ENCODE data around the gene RAPGEF6. TPM values are rescaled to one million over a fixed set of nuclear protein-coding genes. Genes with fewer than 3 reads are reported as not detected.
"Not testable (repeated sequence)": the region's sequence is repeated elsewhere in the genome, so short reads cannot be mapped to it uniquely, and the experiment has no call there.

The RAPGEF6 gene
- total RNA-seq, 2 donors from 2014 or later: 16.5 to 50.0 TPM

DNA sequence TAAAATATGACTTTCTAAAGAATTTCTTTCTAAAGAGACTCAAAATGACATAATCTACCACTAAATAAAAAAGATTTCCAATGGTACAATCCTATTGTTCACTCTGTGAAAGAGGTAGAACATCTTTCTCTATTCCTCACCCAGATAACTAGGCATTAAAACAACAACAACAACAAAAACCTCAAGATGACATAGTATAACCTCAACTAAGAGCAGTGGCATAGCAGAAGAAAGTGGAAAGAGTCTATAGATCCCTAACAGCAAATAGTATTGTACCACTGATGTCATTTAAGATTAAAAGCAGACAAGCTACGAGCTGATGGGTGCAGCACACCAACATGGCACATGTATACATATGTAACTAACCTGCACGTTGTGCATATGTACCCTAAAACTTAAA lies 29.9 kb downstream of the RAPGEF6 start:
- H3K4me1 ChIP-seq (ENCODE audit: control insufficient read depth in 1 of 2, low read depth in 2 of 2): peaks cover 24 to 34% of the 10 kb centered on the region in 2 donors
- ATAC-seq (ENCODE audit: insufficient number of reproducible peaks, low FRiP score, low read depth): no peak
- H3K36me3 ChIP-seq: no peaks in the 10 kb centered on the region
- H3K27me3 ChIP-seq (replicated peaks; ENCODE audit: insufficient read depth): no peaks in the 10 kb centered on the region
- no peaks in the 10 kb centered on the region for H3K9me3 ChIP-seq
- H3K4me3 ChIP-seq: no peak overlapping the region
- TF ChIP-seq, protein P1, sequence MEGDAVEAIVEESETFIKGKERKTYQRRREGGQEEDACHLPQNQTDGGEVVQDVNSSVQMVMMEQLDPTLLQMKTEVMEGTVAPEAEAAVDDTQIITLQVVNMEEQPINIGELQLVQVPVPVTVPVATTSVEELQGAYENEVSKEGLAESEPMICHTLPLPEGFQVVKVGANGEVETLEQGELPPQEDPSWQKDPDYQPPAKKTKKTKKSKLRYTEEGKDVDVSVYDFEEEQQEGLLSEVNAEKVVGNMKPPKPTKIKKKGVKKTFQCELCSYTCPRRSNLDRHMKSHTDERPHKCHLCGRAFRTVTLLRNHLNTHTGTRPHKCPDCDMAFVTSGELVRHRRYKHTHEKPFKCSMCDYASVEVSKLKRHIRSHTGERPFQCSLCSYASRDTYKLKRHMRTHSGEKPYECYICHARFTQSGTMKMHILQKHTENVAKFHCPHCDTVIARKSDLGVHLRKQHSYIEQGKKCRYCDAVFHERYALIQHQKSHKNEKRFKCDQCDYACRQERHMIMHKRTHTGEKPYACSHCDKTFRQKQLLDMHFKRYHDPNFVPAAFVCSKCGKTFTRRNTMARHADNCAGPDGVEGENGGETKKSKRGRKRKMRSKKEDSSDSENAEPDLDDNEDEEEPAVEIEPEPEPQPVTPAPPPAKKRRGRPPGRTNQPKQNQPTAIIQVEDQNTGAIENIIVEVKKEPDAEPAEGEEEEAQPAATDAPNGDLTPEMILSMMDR (IDR thresholded peaks at IDR 0.05): no peak
- DNase-seq (ENCODE audit: low spot score): no peak
- no peak overlapping the region for H3K27ac ChIP-seq

DNA sequence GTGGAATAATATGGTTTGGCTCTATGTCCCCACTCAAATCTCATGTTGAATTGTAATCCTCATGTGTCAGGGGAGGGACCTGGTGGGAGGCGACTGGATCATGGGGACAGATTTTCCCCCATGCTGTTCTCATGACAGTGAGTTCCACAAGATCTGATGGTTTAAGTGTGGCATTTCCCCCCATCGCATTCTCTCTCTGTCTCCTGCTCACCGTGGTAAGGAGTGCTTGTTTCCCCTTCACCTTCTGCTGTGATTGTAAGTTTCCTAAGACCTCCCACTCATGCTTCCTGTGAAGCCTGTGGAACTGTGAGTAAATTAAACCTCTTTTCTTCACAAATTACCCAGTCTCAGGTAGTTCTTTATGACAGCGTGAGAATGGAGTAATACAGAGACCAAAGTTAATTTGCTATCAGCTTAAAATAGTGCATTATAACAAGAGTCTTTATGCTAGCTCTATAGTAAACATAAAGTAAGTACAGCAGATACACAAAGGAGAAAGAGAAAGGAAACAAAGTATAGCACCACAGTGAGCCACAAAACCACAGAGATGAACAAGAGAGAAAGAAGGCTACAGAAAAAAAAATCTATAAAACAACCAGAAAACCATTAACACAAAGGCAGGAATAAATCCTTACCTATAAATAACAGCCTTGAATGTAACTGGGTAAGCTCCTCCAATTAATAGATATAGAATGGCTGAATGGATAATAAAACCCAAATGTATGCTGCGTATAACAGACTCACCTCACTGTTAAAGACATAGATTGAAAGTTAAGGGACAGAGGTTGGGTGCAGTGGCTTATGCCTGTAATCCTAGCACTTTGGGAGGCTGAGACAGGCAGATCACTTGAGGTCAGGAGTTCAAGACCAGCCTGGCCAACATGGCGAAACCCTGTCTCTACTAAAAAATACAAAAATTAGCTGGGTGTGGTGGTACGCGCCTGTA lies 39.7 kb downstream of the RAPGEF6 start:
- no peak for ATAC-seq (ENCODE audit: insufficient number of reproducible peaks, low FRiP score, low read depth)
- DNase-seq (ENCODE audit: low spot score): no peak
- TF ChIP-seq, protein P1 (IDR thresholded peaks at IDR 0.05): no peak
- no peaks in the 10 kb centered on the region for H3K36me3 ChIP-seq
- no peak overlapping the region for H3K4me3 ChIP-seq
- H3K9me3 ChIP-seq: no peaks in the 10 kb centered on the region
- H3K27ac ChIP-seq: no peak overlapping the region
- peaks cover 0 to 17% of the 10 kb centered on the region in 2 donors for H3K4me1 ChIP-seq (ENCODE audit: control insufficient read depth in 1 of 2, low read depth in 2 of 2)
- no peaks in the 10 kb centered on the region for H3K27me3 ChIP-seq (replicated peaks; ENCODE audit: insufficient read depth)

- TF ChIP-seq, protein P1 (IDR thresholded peaks at IDR 0.05): no peak
- Histone ChIP-seq H3K27ac (no peak overlapping the region), H3K4me3 (no peak overlapping the region), H3K4me1 (ENCODE audit: control insufficient read depth in 1 of 2, low read depth in 2 of 2) (peaks cover 0 to 15% of the 10 kb centered on the region in 2 donors), H3K27me3 (replicated peaks; ENCODE audit: insufficient read depth) (no peaks in the 10 kb centered on the region), H3K9me3 (no peaks in the 10 kb centered on the region), H3K36me3 (no peaks in the 10 kb centered on the region)
- DNase-seq (ENCODE audit: low spot score) (no peak), ATAC-seq (ENCODE audit: insufficient number of reproducible peaks, low FRiP score, low read depth) (no peak)
Observed at GRCh38 chr5:131593921-131594320, 41.1 kb downstream of the RAPGEF6 start.

DNA sequence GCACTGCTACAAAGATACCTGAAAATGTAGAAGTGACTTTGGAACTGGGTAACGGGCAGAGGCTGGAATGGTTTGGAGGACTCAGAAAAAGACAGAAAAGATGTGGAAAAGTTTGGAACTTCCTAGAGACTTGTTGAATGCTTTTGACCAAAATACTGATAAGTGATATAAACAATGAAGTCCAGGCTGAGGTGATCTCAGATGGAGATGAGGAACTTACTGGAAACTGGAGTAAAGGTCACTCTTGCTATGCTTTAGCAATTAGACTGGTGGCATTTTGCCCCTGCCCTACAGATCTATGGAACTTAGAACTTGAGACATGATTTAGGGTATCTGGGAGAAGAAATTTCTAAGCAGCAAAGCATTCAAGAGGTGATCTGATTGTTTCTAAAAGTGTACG lies 41.6 kb downstream of the RAPGEF6 start:
- DNase-seq (ENCODE audit: low spot score); H3K9me3 ChIP-seq; H3K27me3 ChIP-seq (replicated peaks; ENCODE audit: insufficient read depth); ATAC-seq (ENCODE audit: insufficient number of reproducible peaks, low FRiP score, low read depth); H3K36me3 ChIP-seq; H3K4me3 ChIP-seq; H3K27ac ChIP-seq: not testable (repeated sequence)
- H3K4me1 ChIP-seq (ENCODE audit: control insufficient read depth in 1 of 2, low read depth in 2 of 2): peaks cover 0 to 10% of the 10 kb centered on the region in 2 donors

GRCh38 chr5:131589510-131590348 lies 45.3 kb downstream of the RAPGEF6 start:
- no peaks in the 10 kb centered on the region for H3K27me3 ChIP-seq (replicated peaks; ENCODE audit: insufficient read depth)
- ATAC-seq (ENCODE audit: insufficient number of reproducible peaks, low FRiP score, low read depth) (no peak), DNase-seq (ENCODE audit: low spot score) (no peak)
- peaks cover 0 to 5% of the 10 kb centered on the region in 2 donors for H3K4me1 ChIP-seq (ENCODE audit: control insufficient read depth in 1 of 2, low read depth in 2 of 2)
- no peak overlapping the region for H3K27ac ChIP-seq
- H3K4me3 ChIP-seq: no peak overlapping the region
- H3K9me3 ChIP-seq: no peaks in the 10 kb centered on the region
- no peaks in the 10 kb centered on the region for H3K36me3 ChIP-seq
- TF ChIP-seq, protein P1 (IDR thresholded peaks at IDR 0.05): peak; percentile 84

All from thoracic aorta (tissue), 2 donors.